Measurements from ENCODE around the gene PLCG1. TPM values are rescaled to one million over a fixed set of nuclear protein-coding genes. Genes with fewer than 3 reads are reported as not detected.

PLCG1 gene
- total and polyA plus RNA-seq, 2 of the 8 experiments (the other 6 are each of a cell fraction or from before 2014, with no cell fraction given), result 103 to 154 TPM

- no peak overlapping the region for H3K9ac ChIP-seq (replicated peaks in 1 of 4; ENCODE audit: extremely low read depth in 1 of 4, low read depth in 3 of 4, low read length in 3 of 4)
- peaks cover 2% of the 10 kb centered on the region for H3K79me1 ChIP-seq (ENCODE audit: low read depth, low read length)
- H2AFZ ChIP-seq (ENCODE audit: low read length), result no peak overlapping the region
- no peak overlapping the region for H4K8ac ChIP-seq (ENCODE audit: extremely low read depth, insufficient read depth, low read length)
- no peak overlapping the region for H2BK120ac ChIP-seq (replicated peaks; ENCODE audit: low read depth, low read length)
- H3K14ac ChIP-seq (ENCODE audit: insufficient read length), result no peak overlapping the region
- H4K91ac ChIP-seq (replicated peaks; ENCODE audit: insufficient read length, low read length), result no peak overlapping the region
- no peak overlapping the region for H3K18ac ChIP-seq (ENCODE audit: extremely low read depth, low read length)
- H3K23me2 ChIP-seq (ENCODE audit: low read depth, low read length), result no peaks in the 10 kb centered on the region
- no peak overlapping the region for H4K5ac ChIP-seq (ENCODE audit: insufficient read length, low read depth, low read length)
- H2BK12ac ChIP-seq (ENCODE audit: low read depth, low read length), result no peak overlapping the region
- H3K56ac ChIP-seq (replicated peaks; ENCODE audit: insufficient read length, low read depth, low read length), result no peak overlapping the region
- H3K23ac ChIP-seq (ENCODE audit: insufficient read length), result no peak overlapping the region
- ChIA-PET POLR2A (ENCODE audit: partially characterized antibody) (interaction anchor here (0.8 to 1.1 kb wide), 2 partner anchors 10 to 11 kb away, joined by 3 read pairs; no protein-coding TSS in a partner anchor), CTCF (ENCODE audit: partially characterized antibody) (interaction anchor here (0.9 to 1.8 kb wide), 3 partner anchors 16 to 147 kb away, joined by 3 to 6 read pairs (median 5); no protein-coding TSS in a partner anchor)
- H3K27me3 ChIP-seq (replicated peaks in 1 of 4; ENCODE audit: control insufficient read depth in 3 of 4, extremely low read depth in 1 of 4, insufficient read depth in 3 of 4, low read length in 3 of 4), result no peaks in the 10 kb centered on the region
- FAIRE-seq (no peak), DNase-seq (ENCODE audit: low read depth in 1 of 2, low spot score in 2 of 2) (no peak)
- H2BK20ac ChIP-seq (ENCODE audit: low read length), result no peak overlapping the region
- no peak overlapping the region for H3K4me3 ChIP-seq (ENCODE audit: extremely low read depth in 1 of 4, insufficient read depth in 2 of 4, low read depth in 3 of 4, low read length in 4 of 4)
- H3K27ac ChIP-seq (ENCODE audit: low read depth, low read length), result no peak overlapping the region
- H2BK5ac ChIP-seq (ENCODE audit: low read depth, low read length), result no peak overlapping the region
- H4K20me1 ChIP-seq (replicated peaks in 1 of 2; ENCODE audit: control insufficient read depth in 1 of 2, insufficient read depth in 2 of 2, low read length in 2 of 2), result no peaks in the 10 kb centered on the region
- H2BK15ac ChIP-seq (ENCODE audit: low read length), result no peak overlapping the region
- H2AK5ac ChIP-seq (ENCODE audit: low read depth, low read length), result no peak overlapping the region
- H3K79me2 ChIP-seq (ENCODE audit: control insufficient read depth in 1 of 2, insufficient read depth in 2 of 2, low read length in 2 of 2), result no peaks in the 10 kb centered on the region
- 85% methylated on average over 5 of the region's 5 CpGs; no CpG with 5 or more reads in 1 of the 2 experiments for WGBS, 2 experiments (ENCODE audit: extremely low coverage in 1 of 2, insufficient coverage in 1 of 2, insufficient read length in 1 of 2, insufficient replicate concordance in 2 of 2, low coverage in 1 of 2, low lambda C conversion rate in 2 of 2, missing lambda C conversion rate in 1 of 2)
- H3K4me2 ChIP-seq (ENCODE audit: insufficient read depth in 1 of 2, low read depth in 2 of 2, low read length in 2 of 2), result no peak overlapping the region
- no peak overlapping the region for H3K4ac ChIP-seq (replicated peaks; ENCODE audit: insufficient read length, low read depth, low read length)
- H3K36me3 ChIP-seq (ENCODE audit: control insufficient read depth in 2 of 4, insufficient read depth in 4 of 4, low read length in 3 of 4), result peaks cover 29 to 65% (median 40%) of the 10 kb centered on the region in 4 experiments
- no peaks in the 10 kb centered on the region for H3K4me1 ChIP-seq (replicated peaks in 1 of 4; ENCODE audit: control insufficient read depth in 3 of 4, insufficient read depth in 4 of 4, low read length in 3 of 4)
- H3K9me3 ChIP-seq (ENCODE audit: insufficient read depth in 2 of 2, low read depth in 1 of 2, low read length in 1 of 2), result no peaks in the 10 kb centered on the region
- TF ChIP-seq MAX (IDR thresholded peaks at IDR 0.05), result no peak
- no peak for TF ChIP-seq E2F6 (IDR thresholded peaks at IDR 0.05)
- TF ChIP-seq TAF7 (optimal IDR thresholded peaks at IDR 0.05; ENCODE audit: borderline replicate concordance, low read depth, low read length), result no peak
- no peak for TF ChIP-seq CTCF (IDR thresholded peaks at IDR 0.05; ENCODE audit: control extremely low read depth in 1 of 3, insufficient read depth in 1 of 3, low read depth in 1 of 3, low read length in 3 of 3)
- TF ChIP-seq TAF1 (IDR thresholded peaks at IDR 0.05; ENCODE audit: low read depth, low read length), result no peak
- TF ChIP-seq USF2 (IDR thresholded peaks at IDR 0.05; ENCODE audit: low read length), result no peak
- no peak for TF ChIP-seq EGR1 (IDR thresholded peaks at IDR 0.05; ENCODE audit: borderline replicate concordance, low read depth, low read length)
- TF ChIP-seq ASH2L (IDR thresholded peaks at IDR 0.05; ENCODE audit: low read length), result no peak
Observed at GRCh38 chr20:41110930-41111577, 26.3 kb upstream of the PLCG1 start.
